Globus pallidus (tissue), 1 donor: ENCODE results near the gene HSPB7.
"Not testable (repeated sequence)": the region's sequence is repeated elsewhere in the genome, so short reads cannot be mapped to it uniquely, and the experiment has no call there.

ENCODE experiments used
- DNase-seq: peaks from one replicate; pipeline ENCODE4 v3.0.0-alpha.2; 2015; ENCODE audit warnings: low spot score

The HSPB7 gene

GRCh38 chr1:16006552-16007485 is 11.0 kb downstream of the HSPB7 start:
- DNase-seq, result no peak

GRCh38 chr1:16006010-16006409 is 11.8 kb downstream of the HSPB7 start:
- DNase-seq, result no peak

- DNase-seq, result no peak
These were observed 12.2 kb downstream of the HSPB7 start for GRCh38 chr1:16005597-16005996.

- not testable (repeated sequence) for DNase-seq
These were observed 16.6 kb downstream of the HSPB7 start for GRCh38 chr1:16001274-16001673.

- no peak for DNase-seq
These were observed 18.9 kb downstream of the HSPB7 start for GRCh38 chr1:15998929-15999328.

- no peak for DNase-seq
These were observed 20.1 kb downstream of the HSPB7 start for GRCh38 chr1:15997637-15998280.

- no peak for DNase-seq
These were observed 20.7 kb downstream of the HSPB7 start for GRCh38 chr1:15997076-15997585.

- DNase-seq, result peak; percentile 80
These were observed 23.1 kb downstream of the HSPB7 start for GRCh38 chr1:15994590-15995351.

GRCh38 chr1:15994081-15994480 is 23.8 kb downstream of the HSPB7 start:
- no peak for DNase-seq

GRCh38 chr1:15993666-15994065 is 24.2 kb downstream of the HSPB7 start:
- DNase-seq, result no peak

- DNase-seq, result no peak
These were observed 25.0 kb downstream of the HSPB7 start for GRCh38 chr1:15992582-15993500.

GRCh38 chr1:15992187-15992553 is 25.7 kb downstream of the HSPB7 start:
- no peak for DNase-seq

- no peak for DNase-seq
These were observed 26.2 kb downstream of the HSPB7 start for GRCh38 chr1:15991427-15992186.

- DNase-seq, result no peak
These were observed 28.1 kb downstream of the HSPB7 start for GRCh38 chr1:15989776-15990175.

GRCh38 chr1:15988856-15989736 is 28.7 kb downstream of the HSPB7 start:
- DNase-seq, result no peak

GRCh38 chr1:15985611-15986297 is 32.1 kb downstream of the HSPB7 start:
- DNase-seq, result no peak

GRCh38 chr1:15983275-15983674 is 34.6 kb downstream of the HSPB7 start:
- DNase-seq, result no peak

GRCh38 chr1:15981679-15982078 is 36.2 kb downstream of the HSPB7 start:
- no peak for DNase-seq

- not testable (repeated sequence) for DNase-seq
These were observed 39.9 kb downstream of the HSPB7 start for GRCh38 chr1:15977947-15978346.
